A673 (cell line): ENCODE results near the gene ENO3. TPM values are rescaled to one million over a fixed set of nuclear protein-coding genes. Genes with fewer than 3 reads are reported as not detected.

ENCODE experiments used
- BruUV-seq: library from RNA; stranded (reverse); fragments of 400-500 nt; replicated peaks from 2 replicates; lab custom pipeline; 2021; lab: Mats Ljungman, UMichigan
- CTCF ChIA-PET: fragments of 300-600 bp; sonication (Branson Sonifier 250); formaldehyde crosslinking; loops from one replicate; lab custom pipeline; 2022; ENCODE audit warnings: antibody characterized with exemption; lab: Charles Lee
- POLR2A ChIA-PET: fragments of 300-600 bp; sonication (Branson Sonifier 250); formaldehyde crosslinking; loops from one replicate; lab custom pipeline; 2022; ENCODE audit warnings: antibody characterized with exemption; ENCODE audit not compliant: low non-redundant PET; lab: Charles Lee
- DNase-seq: peaks from one replicate; pipeline ENCODE4 v3.0.0-alpha.2; 2015; ENCODE audit warnings: low spot score
- H3K27ac ChIP-seq: fragments of 200-600 bp; sonication (generic); 2 replicates; pipeline ENCODE4 v1.5.1; 2016; ENCODE audit warnings: mixed run types, low read depth, mild to moderate bottlenecking, mixed read lengths, antibody characterized with exemption, low read length; ENCODE audit not compliant: poor library complexity, severe bottlenecking
- H3K27me3 ChIP-seq: fragments of 200-600 bp; sonication (generic); replicated peaks from 2 replicates; pipeline ENCODE4 v1.6.1; 2017; ENCODE audit warnings: mixed run types, low read depth, mild to moderate bottlenecking, mixed read lengths, antibody characterized with exemption, low read length; ENCODE audit not compliant: insufficient read depth, poor library complexity
- H3K36me3 ChIP-seq: fragments of 200-600 bp; sonication (generic); 2 replicates; pipeline ENCODE4 v1.6.1; 2016; ENCODE audit warnings: mixed run types, mild to moderate bottlenecking, mixed read lengths, antibody characterized with exemption, low read length; ENCODE audit not compliant: insufficient read depth, poor library complexity, severe bottlenecking
- H3K4me1 ChIP-seq: fragments of 200-600 bp; sonication (generic); 2 replicates; pipeline ENCODE4 v1.6.1; 2017; ENCODE audit warnings: mixed run types, mild to moderate bottlenecking, mixed read lengths, antibody characterized with exemption, low read length; ENCODE audit not compliant: insufficient read depth, poor library complexity, severe bottlenecking
- H3K4me3 ChIP-seq: fragments of 200-600 bp; sonication (generic); 2 replicates; pipeline ENCODE4 v1.5.1; 2016; ENCODE audit warnings: low read depth, mixed run types, mild to moderate bottlenecking, mixed read lengths, low read length; ENCODE audit not compliant: poor library complexity, severe bottlenecking
- H3K9me3 ChIP-seq: fragments of 200-600 bp; sonication (generic); 2 replicates; pipeline ENCODE4 v1.6.1; 2016; ENCODE audit warnings: mixed run types, low read depth, mild to moderate bottlenecking, mixed read lengths, antibody characterized with exemption, low read length; ENCODE audit not compliant: poor library complexity, severe bottlenecking
- CTCF ChIP-seq: fragments of 300-800, 200-600 bp; sonication (generic); conservative IDR thresholded peaks from 2 replicates; pipeline ENCODE4 v1.5.1; 2017; ENCODE audit warnings: low read depth, mild to moderate bottlenecking, antibody characterized with exemption, low read length, moderate library complexity, mixed read lengths
- EZH2 ChIP-seq: fragments of 200-600 bp; sonication (generic); IDR thresholded peaks from 2 replicates; pipeline ENCODE4 v1.6.1; 2017; ENCODE audit warnings: borderline replicate concordance, low read depth, mild to moderate bottlenecking, mixed read lengths, antibody characterized with exemption, low read length; ENCODE audit not compliant: poor library complexity, severe bottlenecking
- intact Hi-C: fragments of 100-400 bp; cut with micrococcal nuclease; formaldehyde crosslinking; loops from one replicate; pipeline ENCODE4 v1.10.0; 2022; ENCODE audit not compliant: unreplicated experiment
- total RNA-seq: library from RNA; stranded (reverse); gene quantifications from 2 replicates; pipeline ENCODE4 v1.2.3, GENCODE V29; 2021

Gene ENO3
- total RNA-seq, 1 experiment from 2014 or later = 12.3 TPM

GRCh38 chr17:4953451-4953961 lies 2.6 kb downstream of the ENO3 start:
- POLR2A ChIA-PET = no interaction called here
- CTCF ChIA-PET = no interaction called here
- Histone ChIP-seq H3K27me3 (no peaks in the 10 kb centered on the region), H3K36me3 (no peaks in the 10 kb centered on the region), H3K4me3 (no peak overlapping the region), H3K4me1 (peaks cover 9% of the 10 kb centered on the region), H3K27ac (no peak overlapping the region), H3K9me3 (no peaks in the 10 kb centered on the region)
- DNase-seq = no peak
- BruUV-seq = no TSS peak
- intact Hi-C loops = no loop called here
- TF ChIP-seq CTCF = no peak
- no peak for TF ChIP-seq EZH2

- H3K4me1 ChIP-seq = peaks cover 9% of the 10 kb centered on the region
- no peak overlapping the region for H3K27ac ChIP-seq
- CTCF ChIA-PET = no interaction called here
- intact Hi-C loops = no loop called here
- BruUV-seq = no TSS peak
- no peak for DNase-seq
- no peaks in the 10 kb centered on the region for H3K9me3 ChIP-seq
- TF ChIP-seq CTCF = no peak
- no peak for TF ChIP-seq EZH2
- POLR2A ChIA-PET = no interaction called here
- no peaks in the 10 kb centered on the region for H3K27me3 ChIP-seq
- H3K36me3 ChIP-seq = peaks cover 6% of the 10 kb centered on the region
- no peak overlapping the region for H3K4me3 ChIP-seq
Measured at GRCh38 chr17:4955091-4955490, 4.2 kb downstream of the ENO3 start.

- no peak for DNase-seq
- Histone ChIP-seq H3K9me3 (no peaks in the 10 kb centered on the region), H3K27ac (no peak overlapping the region), H3K27me3 (no peaks in the 10 kb centered on the region), H3K4me1 (peaks cover 7% of the 10 kb centered on the region), H3K36me3 (peaks cover 6% of the 10 kb centered on the region), H3K4me3 (no peak overlapping the region)
- no TSS peak for BruUV-seq
- intact Hi-C loops = no loop called here
- CTCF ChIA-PET = no interaction called here
- no peak for TF ChIP-seq EZH2
- TF ChIP-seq CTCF = peak; percentile 57
- POLR2A ChIA-PET = no interaction called here
Measured at GRCh38 chr17:4956493-4957061, 5.7 kb downstream of the ENO3 start.
